HCT116 (cell line): ENCODE results near the gene FBXW8. TPM values are rescaled to one million over a fixed set of nuclear protein-coding genes. Genes with fewer than 3 reads are reported as not detected.

ENCODE experiments used
- ATAC-seq: fragments of 200-7000 bp; cut with Tn5 transposase; 2 replicates; pipeline ENCODE4 v1.9.1; 2020; ENCODE audit warnings: mild to moderate bottlenecking, moderate library complexity
- BruUV-seq: library from RNA; stranded (reverse); fragments of 400-500 nt; replicated peaks from 2 replicates; lab custom pipeline; 2021; lab: Mats Ljungman, UMichigan
- CTCF ChIA-PET: fragments of 300-600 bp; sonication (Branson Sonifier 250); formaldehyde crosslinking; loops from one replicate; lab custom pipeline; 2021; ENCODE audit warnings: antibody characterized with exemption; lab: Charles Lee
- POLR2A ChIA-PET: fragments of 300-600, 350-600 bp; sonication (Branson Sonifier 250); formaldehyde crosslinking; loops from one replicate; lab custom pipeline; 2021; ENCODE audit warnings: antibody characterized with exemption; lab: Charles Lee
- RAD21 ChIA-PET, 2 experiments: fragments of 300-600 bp; sonication (Branson Sonifier 250); formaldehyde crosslinking; loops; one replicate each; lab custom pipeline; 2023; ENCODE audit warnings: low total read pairs in 2 of 2; ENCODE audit not compliant: uncharacterized antibody in 2 of 2, unreplicated experiment in 2 of 2, low non-redundant PET in 1 of 2; lab: Charles Lee
- DNase-seq: peaks from one replicate; pipeline ENCODE4 v3.0.0-alpha.2; 2010; ENCODE audit warnings: low read depth, low spot score
- H2AFZ ChIP-seq: fragments of 200-600 bp; shearing (Covaris generic), sonication (generic); 2 replicates; pipeline ENCODE4 v1.6.1; 2017; ENCODE audit warnings: low read depth, mixed run types, mixed read lengths, antibody characterized with exemption, low read length; ENCODE audit not compliant: poor library complexity, severe bottlenecking
- H3K27ac ChIP-seq: 2 replicates; pipeline ENCODE4 v1.5.1; 2012; ENCODE audit warnings: low read depth, low read length
- H3K27me3 ChIP-seq: fragments of 200-600 bp; sonication (generic); 2 replicates; pipeline ENCODE4 v1.6.1; 2016; ENCODE audit warnings: mixed run types, low read length, mixed read lengths; ENCODE audit not compliant: insufficient read depth
- H3K36me3 ChIP-seq, 2 experiments: fragments of 200-500 bp in 1 of 2; fragments of 200-600 bp in 1 of 2; sonication (Bioruptor generic) in 1 of 2; sonication (generic) in 1 of 2; 2 replicates each; pipeline versions ENCODE4 v1.5.1 to v1.6.1; 2014 to 2016; ENCODE audit warnings: low read length in 2 of 2, inconsistent platforms in 1 of 2, mixed read lengths in 1 of 2, mixed run types in 1 of 2; ENCODE audit not compliant: insufficient read depth in 2 of 2, control insufficient read depth in 1 of 2
- H3K4me1 ChIP-seq, 2 experiments: fragments of 200-600 bp in 1 of 2; sonication (generic) in 1 of 2; 2 replicates each; pipeline versions ENCODE4 v1.5.1 to v1.6.1; 2012 to 2017; ENCODE audit warnings: low read length in 2 of 2, inconsistent platforms in 1 of 2, mild to moderate bottlenecking in 1 of 2, mixed read lengths in 1 of 2, mixed run types in 1 of 2, moderate library complexity in 1 of 2; ENCODE audit not compliant: insufficient read depth in 2 of 2, control insufficient read depth in 1 of 2
- H3K4me2 ChIP-seq: fragments of 200-600 bp; sonication (generic); 2 replicates; pipeline ENCODE4 v1.6.1; 2017; ENCODE audit warnings: mixed run types, low read length, mixed read lengths
- H3K4me3 ChIP-seq, 2 experiments: fragments of 200-600 bp in 1 of 2; sonication (generic) in 1 of 2; replicated peaks in 1 of 2; 2 replicates each; pipeline ENCODE4 v1.5.1; 2011 to 2016; ENCODE audit warnings: low read length in 2 of 2, control low read depth in 1 of 2, low read depth in 1 of 2, mild to moderate bottlenecking in 1 of 2, mixed read lengths in 1 of 2, mixed run types in 1 of 2
- H3K79me2 ChIP-seq: fragments of 200-600 bp; sonication (generic); 2 replicates; pipeline ENCODE4 v1.6.1; 2017; ENCODE audit warnings: mild to moderate bottlenecking, mixed run types, low read length, moderate library complexity, mixed read lengths; ENCODE audit not compliant: insufficient read depth
- H3K9ac ChIP-seq: fragments of 200-600 bp; sonication (generic); 2 replicates; pipeline ENCODE4 v1.6.1; 2016; ENCODE audit warnings: low read length, mixed read lengths
- H3K9me2 ChIP-seq: fragments of 200-600 bp; sonication (generic), shearing (Covaris generic); 2 replicates; pipeline ENCODE4 v1.6.1; 2017; ENCODE audit warnings: mixed run types, mild to moderate bottlenecking, moderate library complexity; ENCODE audit not compliant: insufficient read depth
- H3K9me3 ChIP-seq, 2 experiments: fragments of 200-500 bp in 1 of 2; fragments of 200-600 bp in 1 of 2; sonication (Bioruptor generic) in 1 of 2; sonication (generic) in 1 of 2; 2 replicates each; pipeline ENCODE4 v1.6.1; 2014 to 2017; ENCODE audit warnings: low read length in 2 of 2, mixed read lengths in 2 of 2, inconsistent platforms in 1 of 2, low read depth in 1 of 2, mild to moderate bottlenecking in 1 of 2, mixed run types in 1 of 2, moderate library complexity in 1 of 2; ENCODE audit not compliant: control insufficient read depth in 1 of 2, insufficient read depth in 1 of 2
- H4K20me1 ChIP-seq: fragments of 200-600 bp; sonication (generic), shearing (Covaris generic); 2 replicates; pipeline ENCODE4 v1.6.1; 2017; ENCODE audit warnings: mixed run types, mild to moderate bottlenecking, moderate library complexity; ENCODE audit not compliant: insufficient read depth
- ATF3 ChIP-seq: IDR thresholded peaks from 2 replicates; pipeline ENCODE4 v1.6.1; 2012
- CBX3 ChIP-seq: IDR thresholded peaks from 2 replicates; pipeline ENCODE4 v1.6.1; 2012; ENCODE audit warnings: low read depth
- CTCF ChIP-seq, 3 experiments: fragments of 200-600 bp in 1 of 3; sonication (generic) in 1 of 3; IDR thresholded peaks in 2 of 3; conservative IDR thresholded peaks in 1 of 3; 2 replicates each; pipeline ENCODE4 v1.5.1; 2012 to 2017; ENCODE audit warnings: low read depth in 2 of 3, low read length in 2 of 3, antibody characterized with exemption in 1 of 3, borderline replicate concordance in 1 of 3, control low read depth in 1 of 3, mild to moderate bottlenecking in 1 of 3, mixed read lengths in 1 of 3, mixed run types in 1 of 3, moderate library complexity in 1 of 3; ENCODE audit not compliant: insufficient read depth in 1 of 3
- EGR1 ChIP-seq: IDR thresholded peaks from 2 replicates; pipeline ENCODE4 v1.6.1; 2012; ENCODE audit warnings: low read depth
- ELF1 ChIP-seq: IDR thresholded peaks from 2 replicates; pipeline ENCODE4 v1.6.1; 2012; ENCODE audit warnings: low read depth, borderline replicate concordance
- EZH2 ChIP-seq: fragments of 200-600 bp; sonication (generic); IDR thresholded peaks from 2 replicates; pipeline ENCODE4 v1.6.1; 2017; ENCODE audit warnings: antibody characterized with exemption, mixed run types
- FOSL1 ChIP-seq: IDR thresholded peaks from 2 replicates; pipeline ENCODE4 v1.6.1; 2012; ENCODE audit warnings: low read depth
- JUND ChIP-seq: IDR thresholded peaks from 2 replicates; pipeline ENCODE4 v1.6.1; 2012
- POLR2A ChIP-seq: IDR thresholded peaks from 2 replicates; pipeline ENCODE4 v1.7.0; 2011; ENCODE audit warnings: borderline replicate concordance; ENCODE audit not compliant: insufficient read depth, insufficient read length; ENCODE audit errors: extremely low read depth
- POLR2AphosphoS5 ChIP-seq: IDR thresholded peaks from 2 replicates; pipeline ENCODE4 v1.6.1; 2011; ENCODE audit warnings: mild to moderate bottlenecking, low read depth, low read length, moderate library complexity
- RAD21 ChIP-seq: IDR thresholded peaks from 2 replicates; pipeline ENCODE4 v1.6.1; 2012; ENCODE audit warnings: low read depth, mild to moderate bottlenecking
- REST ChIP-seq: IDR thresholded peaks from 2 replicates; pipeline ENCODE4 v1.6.1; 2012; ENCODE audit warnings: low read depth
- SIN3A ChIP-seq: IDR thresholded peaks from 2 replicates; pipeline ENCODE4 v1.6.1; 2012; ENCODE audit warnings: low read depth
- SP1 ChIP-seq: IDR thresholded peaks from 2 replicates; pipeline ENCODE4 v1.6.1; 2012; ENCODE audit warnings: low read depth
- TCF7L2 ChIP-seq: IDR thresholded peaks from 2 replicates; pipeline ENCODE4 v1.7.0; 2011; ENCODE audit warnings: borderline replicate concordance, inconsistent platforms; ENCODE audit not compliant: insufficient read depth, insufficient read length; ENCODE audit errors: extremely low read depth
- YY1 ChIP-seq: IDR thresholded peaks from 2 replicates; pipeline ENCODE4 v1.6.1; 2011; ENCODE audit warnings: low read length, low read depth, moderate library complexity, mild to moderate bottlenecking; ENCODE audit not compliant: insufficient replicate concordance; ENCODE audit errors: extremely low read depth
- ZFX ChIP-seq: fragments of 450-650 bp; IDR thresholded peaks from 2 replicates; pipeline ENCODE4 v1.6.1; 2017
- ZNF274 ChIP-seq: fragments of 200-500 bp; sonication (Bioruptor generic); IDR thresholded peaks from 2 replicates; pipeline ENCODE4 v1.6.1; 2014; ENCODE audit warnings: mild to moderate bottlenecking, low read depth, low read length, inconsistent platforms
- intact Hi-C: fragments of 100-400 bp; cut with micrococcal nuclease; formaldehyde crosslinking; loops from 2 replicates; pipeline ENCODE4 v1.10.0; 2022
- total RNA-seq: library from RNA; stranded (reverse); gene quantifications from one replicate; pipeline ENCODE4 v1.2.1, GENCODE V29; 2021; ENCODE audit not compliant: unreplicated experiment

FBXW8 gene
- total RNA-seq, 1 experiment from 2014 or later, result 14.6 TPM

- Histone ChIP-seq H3K9me3 (no peaks in the 10 kb centered on the region), H3K79me2 (no peaks in the 10 kb centered on the region), H3K27me3 (no peaks in the 10 kb centered on the region), H3K4me1 (peaks cover 4 to 11% of the 10 kb centered on the region in 2 experiments; a peak in 3 of 4 replicates), H2AFZ (no peak overlapping the region), H3K9me2 (no peaks in the 10 kb centered on the region), H3K27ac (no peak overlapping the region)
- POLR2A ChIA-PET, result no interaction called here
- peak; percentile 49 for ATAC-seq
- BruUV-seq, result no TSS peak
- RAD21 ChIA-PET, result no interaction called here
- CTCF ChIA-PET, result no interaction called here
- TF ChIP-seq SP1 (no peak), ATF3 (no peak), POLR2AphosphoS5 (no peak), JUND (no peak), EZH2 (no peak), RAD21 (no peak), YY1 (no peak), SIN3A (no peak), CTCF (IDR thresholded peaks at IDR 0.05 in 2 of 3, conservative IDR thresholded peaks at IDR 0.05 in 1 of 3; ENCODE audit: borderline replicate concordance in 1 of 3, insufficient read depth in 1 of 3, low read depth in 2 of 3, low read length in 2 of 3) (no peak), CBX3 (no peak), ZFX (no peak), FOSL1 (no peak), ZNF274 (no peak), REST (no peak), POLR2A (no peak), EGR1 (no peak), TCF7L2 (no peak), ELF1 (no peak)
- TF ChIP-seq, all 23 proteins: peak for 0
- intact Hi-C loops, result no loop called here
- Histone ChIP-seq H3K4me2 (peak overlapping the region; percentile 41), H3K4me3 (no peak overlapping the region), H3K36me3 (no peaks in the 10 kb centered on the region), H3K9ac (no peak overlapping the region), H4K20me1 (no peaks in the 10 kb centered on the region)
- DNase-seq, result no peak
These were observed 131.6 kb downstream of the FBXW8 start for GRCh38 chr12:117042171-117042842.
